Mucosa of rectum (tissue), 2 donors: Measurements from ENCODE around the gene SLC38A8.

Experiments used
- H3K27ac ChIP-seq, 2 donors: one replicate each; pipeline ENCODE4 v1.7.0; 2013; ENCODE audit warnings: inconsistent platforms in 2 of 2, low read depth in 2 of 2, low read length in 2 of 2
- H3K27me3 ChIP-seq, 2 donors: one replicate each; pipeline ENCODE4 v1.7.0; 2013; ENCODE audit warnings: low read length in 2 of 2; ENCODE audit not compliant: control insufficient read depth in 2 of 2, insufficient read depth in 2 of 2
- H3K36me3 ChIP-seq, 2 donors: one replicate each; pipeline ENCODE4 v1.7.0; 2013; ENCODE audit warnings: low read length in 2 of 2; ENCODE audit not compliant: control insufficient read depth in 2 of 2, insufficient read depth in 2 of 2
- H3K4me1 ChIP-seq, 2 donors: one replicate each; pipeline ENCODE4 v1.7.0; 2013; ENCODE audit warnings: low read length in 2 of 2, mild to moderate bottlenecking in 1 of 2; ENCODE audit not compliant: control insufficient read depth in 2 of 2, insufficient read depth in 2 of 2
- H3K4me3 ChIP-seq, 2 donors: one replicate each; pipeline ENCODE4 v1.7.0; 2013; ENCODE audit warnings: low read length in 2 of 2
- H3K9ac ChIP-seq, 2 donors: one replicate each; pipeline ENCODE4 v1.7.0; 2013; ENCODE audit warnings: low read length in 2 of 2, low read depth in 1 of 2, mild to moderate bottlenecking in 1 of 2
- H3K9me3 ChIP-seq, 2 donors: one replicate each; pipeline ENCODE4 v1.7.0; 2013; ENCODE audit warnings: low read length in 2 of 2; ENCODE audit not compliant: control insufficient read depth in 2 of 2
- donor health status: healthy.
- donor health status: Normal muscosa, but diverticular disease.

Gene SLC38A8

DNA sequence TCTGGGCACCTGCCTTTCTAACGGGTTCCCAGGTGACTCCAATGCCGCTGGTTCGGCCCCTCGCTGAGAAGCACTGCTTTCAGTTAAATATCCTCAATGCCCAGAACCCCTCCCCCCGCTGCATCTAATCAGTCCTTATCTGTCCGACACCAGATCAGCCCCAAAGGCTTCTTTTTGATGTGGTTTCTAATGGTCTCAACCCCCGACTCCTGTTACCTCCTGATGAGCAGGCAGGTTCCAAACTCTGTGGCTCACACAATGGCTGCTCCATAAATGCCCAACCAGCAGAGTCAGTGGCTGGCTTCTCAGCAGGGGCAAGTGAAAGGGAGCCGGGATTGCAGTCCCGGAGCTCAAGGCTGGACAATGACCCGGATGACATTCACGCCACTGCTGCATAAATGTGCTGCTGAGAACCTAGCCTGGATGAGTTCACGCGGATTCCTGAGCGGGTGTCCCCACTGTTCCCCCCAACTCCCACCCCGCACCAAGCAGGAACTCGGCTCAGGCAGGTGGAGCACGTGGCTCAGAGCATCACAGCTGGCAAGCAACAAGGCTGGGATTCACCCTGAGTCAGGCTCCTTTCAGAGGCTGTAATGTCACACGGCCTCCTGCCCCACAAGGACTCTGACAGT, 1.0 kb upstream of the SLC38A8 start:
- Histone ChIP-seq H3K9ac (no peak overlapping the region), H3K4me1 (no peaks in the 10 kb centered on the region), H3K4me3 (no peak overlapping the region), H3K36me3 (no peaks in the 10 kb centered on the region), H3K27ac (no peak overlapping the region), H3K27me3 (peaks cover 9 to 18% of the 10 kb centered on the region in 2 donors), H3K9me3 (no peaks in the 10 kb centered on the region)

- Histone ChIP-seq H3K27ac (no peak overlapping the region), H3K4me1 (no peaks in the 10 kb centered on the region), H3K27me3 (peaks cover 9 to 18% of the 10 kb centered on the region in 2 donors), H3K9me3 (no peaks in the 10 kb centered on the region), H3K9ac (no peak overlapping the region), H3K4me3 (no peak overlapping the region), H3K36me3 (no peaks in the 10 kb centered on the region)
Measured at GRCh38 chr16:84042879-84043485, 387 bp upstream of the SLC38A8 start.

DNA sequence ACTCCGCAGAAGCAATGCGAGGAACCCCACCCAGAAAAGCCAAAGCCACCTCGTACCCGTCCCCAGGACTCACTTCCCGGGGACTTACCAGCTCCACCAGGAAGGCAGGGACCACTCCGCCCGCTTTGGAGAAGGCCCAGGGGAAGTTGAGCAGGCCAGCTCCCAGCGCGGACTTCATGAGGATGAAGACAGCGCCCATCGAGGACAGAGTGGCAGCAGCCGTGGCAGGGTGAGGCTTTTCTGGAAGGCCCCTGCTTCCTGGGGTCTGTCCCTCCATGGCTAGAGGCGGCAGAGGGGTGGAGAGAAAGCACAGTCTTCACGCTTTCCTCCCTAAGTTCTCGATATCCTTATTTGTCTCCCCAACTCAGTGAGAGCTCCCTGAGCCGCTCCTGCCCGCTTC, 714 bp downstream of the SLC38A8 start:
- Histone ChIP-seq H3K27ac (no peak overlapping the region), H3K27me3 (peaks cover 9 to 18% of the 10 kb centered on the region in 2 donors), H3K36me3 (no peaks in the 10 kb centered on the region), H3K4me3 (no peak overlapping the region), H3K9me3 (no peaks in the 10 kb centered on the region), H3K9ac (no peak overlapping the region), H3K4me1 (no peaks in the 10 kb centered on the region)

DNA sequence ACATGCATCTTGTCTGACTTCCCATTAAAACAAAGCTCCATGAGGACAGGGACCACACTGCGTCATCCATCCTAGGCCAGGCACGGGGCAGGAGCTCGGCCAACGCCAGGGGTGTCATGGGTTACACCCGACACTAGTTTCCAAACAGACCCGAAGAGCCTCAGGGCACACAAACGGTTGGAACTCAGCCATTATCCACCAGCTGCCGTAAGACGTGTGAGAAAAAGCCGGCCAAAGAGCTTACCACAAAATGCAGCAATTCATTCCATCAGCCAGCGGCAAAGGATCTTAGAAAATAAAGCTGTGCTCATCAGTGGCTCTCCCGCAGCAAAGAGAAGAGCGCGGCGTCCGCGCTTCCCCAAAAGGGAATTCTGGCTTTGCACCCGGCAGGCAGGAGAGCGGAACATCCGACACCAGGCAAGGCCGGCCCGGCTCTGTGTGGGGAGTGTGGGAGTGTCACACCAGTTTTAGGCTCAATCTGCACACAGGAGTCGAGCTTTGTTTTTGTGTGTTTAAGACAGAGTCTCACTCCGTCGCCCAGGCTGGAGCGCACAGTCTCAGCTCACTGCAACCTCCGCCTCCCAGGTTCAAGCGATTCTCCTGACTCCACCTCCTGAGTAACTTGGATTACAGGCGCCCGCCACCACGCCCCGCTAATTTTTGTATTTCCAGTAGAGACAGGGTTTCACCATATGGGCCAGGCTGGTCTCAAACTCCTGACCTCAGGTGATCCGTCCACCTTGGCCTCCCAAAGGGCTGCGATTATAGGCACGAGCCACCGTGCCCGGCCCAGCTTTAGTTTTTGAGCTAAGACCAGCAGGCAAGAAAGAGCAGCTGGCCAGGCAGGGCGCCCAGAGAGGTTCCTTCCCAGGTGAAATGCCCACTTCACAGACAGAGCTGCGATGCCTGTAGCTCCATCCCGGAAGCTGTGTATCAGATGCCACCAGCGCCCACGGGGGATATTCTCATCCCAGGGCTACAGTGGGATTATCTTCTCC, 1.5 kb downstream of the SLC38A8 start:
- no peaks in the 10 kb centered on the region for H3K9me3 ChIP-seq
- no peak overlapping the region for H3K9ac ChIP-seq
- no peaks in the 10 kb centered on the region for H3K4me1 ChIP-seq
- no peak overlapping the region for H3K27ac ChIP-seq
- H3K36me3 ChIP-seq = no peaks in the 10 kb centered on the region
- H3K4me3 ChIP-seq = no peak overlapping the region
- H3K27me3 ChIP-seq = peaks cover 9 to 18% of the 10 kb centered on the region in 2 donors

DNA sequence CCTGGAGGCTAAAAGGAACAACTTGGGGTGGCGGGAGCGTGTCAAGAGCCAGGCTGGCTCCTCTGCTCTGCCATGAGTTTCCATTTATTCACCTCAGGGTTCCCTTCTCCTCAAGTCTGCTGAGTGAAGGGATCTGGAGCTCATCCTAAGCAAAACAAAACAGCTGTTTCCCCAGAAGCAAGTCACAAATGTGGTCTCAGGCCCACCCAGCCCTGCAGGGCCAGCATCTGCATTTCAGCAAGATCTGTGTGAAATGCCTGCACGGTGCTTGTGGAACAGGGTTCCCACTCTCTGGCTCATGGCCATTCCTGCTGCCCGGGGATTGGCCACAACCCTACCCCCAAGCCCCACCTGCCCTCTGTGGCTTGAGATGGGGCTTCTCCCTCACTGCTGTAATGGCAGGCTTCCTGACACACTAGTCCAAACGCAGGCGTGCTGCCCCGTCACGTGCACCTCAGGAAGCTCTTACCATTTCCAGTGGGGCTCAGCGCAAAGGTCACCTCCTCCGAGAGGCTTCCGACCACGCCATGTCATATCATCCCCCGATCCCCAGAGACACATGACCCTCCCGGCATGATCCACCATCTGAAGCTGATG, 2.3 kb downstream of the SLC38A8 start:
- Histone ChIP-seq H3K4me3 (no peak overlapping the region), H3K36me3 (no peaks in the 10 kb centered on the region), H3K9me3 (no peaks in the 10 kb centered on the region), H3K4me1 (no peaks in the 10 kb centered on the region), H3K9ac (no peak overlapping the region), H3K27me3 (peaks cover 9 to 18% of the 10 kb centered on the region in 2 donors), H3K27ac (no peak overlapping the region)

DNA sequence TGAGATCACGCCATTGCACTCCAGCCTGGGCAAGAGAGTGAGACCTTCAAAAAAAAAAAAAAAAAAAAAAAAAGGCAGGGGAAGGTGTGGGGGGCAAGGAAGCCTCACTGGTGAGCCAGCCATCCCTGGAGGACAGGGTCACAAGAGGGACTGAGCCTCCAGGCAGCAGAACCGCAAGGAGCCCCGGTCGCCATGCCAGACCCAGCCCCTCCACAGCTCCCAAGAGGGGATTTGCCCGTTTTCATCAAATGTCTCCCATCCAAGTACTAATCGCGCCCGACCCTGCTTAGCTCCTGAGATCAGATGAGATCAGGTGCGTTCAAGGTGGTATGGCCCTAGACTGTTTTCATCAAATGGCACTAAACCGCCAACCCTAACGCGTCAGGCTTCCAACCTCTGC, 2.9 kb downstream of the SLC38A8 start:
- Histone ChIP-seq H3K27me3 (peaks cover 9 to 16% of the 10 kb centered on the region in 2 donors), H3K36me3 (no peaks in the 10 kb centered on the region), H3K4me1 (no peaks in the 10 kb centered on the region), H3K9me3 (no peaks in the 10 kb centered on the region), H3K27ac (no peak overlapping the region), H3K9ac (no peak overlapping the region), H3K4me3 (no peak overlapping the region)

- no peaks in the 10 kb centered on the region for H3K36me3 ChIP-seq
- H3K27me3 ChIP-seq = peaks cover 4 to 7% of the 10 kb centered on the region in 2 donors
- H3K9me3 ChIP-seq = no peaks in the 10 kb centered on the region
- H3K27ac ChIP-seq = no peak overlapping the region
- H3K4me1 ChIP-seq = no peaks in the 10 kb centered on the region
- H3K9ac ChIP-seq = no peak overlapping the region
- H3K4me3 ChIP-seq = no peak overlapping the region
Measured at GRCh38 chr16:84038469-84038868, 4.1 kb downstream of the SLC38A8 start.

DNA sequence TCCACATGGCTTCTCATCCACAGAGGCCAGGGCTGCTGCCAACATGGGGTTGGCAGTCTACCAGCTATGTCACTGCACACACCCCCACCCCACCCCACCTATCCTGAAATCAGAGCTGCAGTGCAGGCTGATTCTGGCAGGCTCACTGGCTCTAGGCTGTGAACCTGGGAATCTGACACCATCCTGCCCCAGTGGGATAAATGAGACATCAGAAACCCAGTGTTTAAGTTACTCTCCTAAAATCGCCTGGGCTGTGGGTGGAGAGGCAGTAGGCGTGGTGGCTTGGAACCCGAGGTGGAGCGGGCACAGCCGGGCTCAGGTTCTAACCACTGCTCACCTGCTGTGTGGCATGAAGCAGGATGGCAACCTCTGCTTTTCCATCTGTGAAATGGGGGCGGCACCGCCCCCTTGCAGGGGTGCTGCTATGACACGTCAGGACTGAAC, 5.6 kb downstream of the SLC38A8 start:
- Histone ChIP-seq H3K4me1 (no peaks in the 10 kb centered on the region), H3K27me3 (peaks cover 0 to 3% of the 10 kb centered on the region in 2 donors), H3K4me3 (no peak overlapping the region), H3K36me3 (no peaks in the 10 kb centered on the region), H3K27ac (no peak overlapping the region), H3K9me3 (no peaks in the 10 kb centered on the region), H3K9ac (no peak overlapping the region)

DNA sequence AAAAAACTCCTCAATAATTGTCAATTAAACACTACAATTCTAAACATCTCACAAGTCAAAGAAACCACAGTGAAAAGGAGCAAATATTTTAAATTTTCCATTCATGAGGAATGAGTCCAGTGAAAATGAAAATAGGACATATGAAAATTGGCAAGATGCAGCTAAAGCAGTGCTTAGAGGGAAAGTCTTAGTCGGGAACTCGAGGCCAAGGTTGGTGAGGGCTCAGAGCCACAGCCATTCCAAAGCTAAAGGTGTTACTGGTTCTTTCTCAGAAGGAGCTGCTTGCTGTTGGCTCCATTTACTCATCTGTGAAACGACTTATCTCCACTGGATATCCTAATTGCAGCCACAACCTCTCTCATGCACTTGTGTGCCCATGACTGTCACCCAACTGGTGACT, 6.5 kb downstream of the SLC38A8 start:
- H3K9ac ChIP-seq = no peak overlapping the region
- no peaks in the 10 kb centered on the region for H3K9me3 ChIP-seq
- H3K27ac ChIP-seq = no peak overlapping the region
- H3K36me3 ChIP-seq = no peaks in the 10 kb centered on the region
- H3K4me1 ChIP-seq = no peaks in the 10 kb centered on the region
- no peaks in the 10 kb centered on the region for H3K27me3 ChIP-seq
- no peak overlapping the region for H3K4me3 ChIP-seq
